ENCODE results near the gene FPGS.
"Not testable (repeated sequence)": the region's sequence is repeated elsewhere in the genome, so short reads cannot be mapped to it uniquely, and the experiment has no call there.

Gene FPGS

GRCh38 chr9:127835991-127836516 is 33.4 kb downstream of the FPGS start:
- DNase-seq, result peak in 2 of 51 donors; percentile 9 to 20

GRCh38 chr9:127836561-127836960 is 33.9 kb downstream of the FPGS start:
- not testable (repeated sequence) for DNase-seq

DNA sequence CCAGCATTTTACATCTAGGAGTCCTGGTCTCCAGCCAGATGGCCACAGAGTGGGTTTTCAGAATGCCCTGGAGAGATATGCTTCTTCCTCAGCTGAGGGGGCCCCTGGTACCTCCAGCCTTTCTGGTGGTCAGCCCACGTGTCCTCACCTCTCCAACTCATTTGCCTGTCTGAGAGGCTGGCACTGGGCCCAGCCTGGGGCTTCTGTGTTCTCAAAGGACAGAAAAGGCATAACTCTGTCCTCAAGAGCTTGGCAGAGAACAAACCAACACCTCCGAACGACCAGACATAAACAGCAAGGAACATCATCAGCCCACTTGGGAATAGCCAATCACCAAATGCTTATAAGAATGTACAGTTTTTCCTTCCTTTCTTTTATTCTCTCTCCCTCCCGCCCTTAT is 34.7 kb downstream of the FPGS start:
- DNase-seq, result no peak

DNA sequence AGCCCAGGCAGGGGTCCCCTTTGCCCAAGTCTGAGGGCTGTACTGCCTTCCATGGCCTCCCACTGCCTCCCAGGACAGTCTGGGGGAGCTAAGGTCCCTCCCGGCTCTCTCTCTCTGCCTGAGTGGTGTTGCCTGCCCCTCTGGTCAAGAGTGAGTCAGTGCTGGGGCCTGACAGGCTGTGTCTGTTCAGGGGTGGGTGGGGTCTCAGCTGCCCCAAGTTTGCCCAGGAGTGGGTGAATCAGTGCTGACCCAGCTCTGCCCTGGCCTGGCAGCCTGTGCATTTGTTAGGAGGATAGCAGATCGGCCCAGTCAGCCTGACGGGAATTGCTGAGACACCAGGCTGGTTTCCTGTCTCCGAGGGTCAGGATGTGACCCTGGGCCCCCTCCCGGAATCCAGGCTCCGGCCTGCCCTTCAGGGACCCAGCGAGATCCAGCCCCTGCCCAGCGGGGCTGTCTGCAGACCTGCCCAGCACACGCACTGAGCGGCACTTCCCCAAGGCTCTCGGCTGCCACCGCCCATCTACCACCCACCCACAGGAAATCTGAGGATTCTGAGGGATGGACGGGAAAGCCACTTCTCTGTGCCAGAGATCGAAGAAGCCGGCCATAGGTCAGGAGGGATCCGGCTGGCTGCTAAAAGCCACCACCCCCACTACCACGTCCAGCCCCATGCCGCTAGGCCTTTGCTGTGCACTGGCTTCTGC is 35.8 kb downstream of the FPGS start:
- DNase-seq, result peak in 3 of 51 donors; percentile 15 to 55 (median 31)

GRCh38 chr9:127841087-127841835 is 38.6 kb downstream of the FPGS start:
- no peak for DNase-seq

DNA sequence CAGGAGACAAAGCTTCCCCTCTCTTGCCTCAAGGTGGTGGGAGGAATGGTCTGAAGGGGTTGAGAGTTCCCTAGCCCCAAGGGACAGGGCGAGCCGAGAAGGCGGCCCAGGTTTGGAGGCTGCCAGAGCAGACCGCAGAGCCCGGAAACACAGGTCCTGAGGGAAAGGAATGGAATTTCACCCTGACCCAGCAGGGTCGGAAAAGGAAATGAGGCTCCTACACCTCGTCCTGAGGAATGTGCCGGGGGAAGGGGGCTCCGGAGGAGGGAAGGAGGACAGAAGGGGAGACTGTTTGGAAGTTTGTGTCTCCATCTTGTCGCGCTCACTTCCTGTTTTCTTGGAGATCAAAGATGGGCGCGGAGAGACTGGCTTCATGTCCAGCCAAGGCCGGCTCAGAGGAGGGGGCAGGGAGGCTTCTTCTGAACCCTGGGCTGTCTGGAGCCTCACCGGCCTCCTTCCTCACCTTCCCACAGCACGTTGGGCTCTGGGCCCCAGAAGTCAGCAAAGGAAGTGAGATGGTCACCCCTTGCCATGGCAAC is 42.2 kb downstream of the FPGS start:
- no peak for DNase-seq

GRCh38 chr9:127845619-127846018 is 42.9 kb downstream of the FPGS start:
- DNase-seq, result not testable (repeated sequence)

GRCh38 chr9:127846443-127847177 is 43.9 kb downstream of the FPGS start:
- no peak for DNase-seq

GRCh38 chr9:127847178-127847510 is 44.5 kb downstream of the FPGS start:
- DNase-seq, result no peak

- no peak for DNase-seq
Measured at GRCh38 chr9:127847833-127848755, 45.4 kb downstream of the FPGS start.

DNA sequence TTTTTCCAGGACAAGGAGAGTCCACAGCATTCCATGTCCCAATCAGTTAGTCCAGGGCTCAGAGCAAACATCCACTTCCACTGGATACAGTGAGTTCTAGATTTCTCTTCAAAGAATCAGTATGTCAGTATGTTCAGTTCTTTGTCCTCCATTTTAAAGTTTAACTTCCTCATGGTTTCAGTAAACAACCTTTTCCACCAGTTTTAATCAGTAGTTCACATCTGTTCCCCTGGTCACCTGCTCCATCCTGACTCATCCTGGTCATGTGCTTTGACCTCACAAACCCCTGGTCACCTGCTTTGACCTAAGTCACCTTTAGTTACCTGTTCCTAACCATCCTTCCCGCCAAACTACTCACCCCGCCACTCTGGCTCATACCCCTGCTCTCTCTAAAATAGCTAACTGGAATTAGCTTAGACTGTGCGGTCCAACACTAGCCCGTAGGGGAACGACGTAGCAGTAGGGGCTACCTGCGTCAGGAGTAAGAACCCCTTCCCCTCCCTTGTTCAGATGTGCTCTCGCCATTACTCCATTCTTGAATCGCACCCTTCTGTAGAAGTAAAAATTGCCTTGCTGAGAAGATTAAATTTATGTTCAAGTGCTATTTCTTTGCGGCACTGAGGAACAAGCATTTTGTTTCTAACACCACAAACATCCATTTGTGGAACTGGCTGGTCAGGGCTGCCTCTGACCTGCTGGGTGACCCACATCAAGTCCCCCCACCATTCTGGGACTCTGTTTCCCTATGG is 46.2 kb downstream of the FPGS start:
- DNase-seq, result no peak

DNA sequence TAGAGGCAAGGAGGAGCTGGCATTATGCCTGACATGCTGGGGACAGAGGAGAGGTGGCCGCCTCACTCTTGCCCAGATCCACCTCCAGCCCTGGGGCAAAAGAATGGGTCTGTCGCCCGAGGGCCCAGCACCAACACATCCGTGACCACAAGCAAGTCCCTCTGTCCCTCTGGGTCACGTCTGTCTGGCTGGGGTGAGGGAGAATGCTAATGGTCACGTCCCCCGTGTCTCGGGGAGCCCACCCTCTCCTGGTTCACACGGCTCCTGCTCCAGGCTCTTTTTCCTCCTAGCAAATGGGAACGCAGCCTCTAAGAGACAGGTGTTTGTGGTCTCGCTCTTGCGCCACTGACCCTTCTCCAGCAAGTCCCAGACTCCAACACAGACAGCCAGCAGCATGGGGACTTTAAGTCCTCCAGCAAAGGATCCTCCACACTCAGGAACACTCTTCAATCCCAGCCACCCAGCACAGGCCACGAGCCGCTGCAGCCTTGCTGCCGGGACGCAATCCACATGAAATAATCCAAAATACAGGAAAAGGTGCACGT is 47.7 kb downstream of the FPGS start:
- DNase-seq, result no peak

DNA sequence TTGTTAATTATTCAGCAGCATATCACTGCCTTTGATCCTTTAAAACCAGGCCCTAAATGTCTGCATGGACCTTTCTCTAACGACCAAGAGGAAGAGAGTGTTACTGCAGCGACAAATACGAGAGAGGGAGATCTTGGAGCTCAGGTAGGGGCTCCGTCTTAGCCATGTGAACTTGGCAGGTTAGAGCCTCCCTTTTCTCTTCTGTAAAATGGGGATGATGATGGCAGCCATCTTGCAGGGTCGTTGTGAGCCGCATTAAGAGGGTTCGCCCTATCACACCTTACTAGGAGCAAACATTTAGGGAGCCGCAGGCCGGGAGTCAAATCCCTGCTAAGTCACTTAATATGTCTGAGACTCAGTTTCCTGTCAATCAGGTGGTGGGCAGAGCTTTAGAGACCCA is 50.1 kb downstream of the FPGS start:
- DNase-seq, result no peak

GRCh38 chr9:127853312-127854183 is 50.9 kb downstream of the FPGS start:
- no peak for DNase-seq

DNA sequence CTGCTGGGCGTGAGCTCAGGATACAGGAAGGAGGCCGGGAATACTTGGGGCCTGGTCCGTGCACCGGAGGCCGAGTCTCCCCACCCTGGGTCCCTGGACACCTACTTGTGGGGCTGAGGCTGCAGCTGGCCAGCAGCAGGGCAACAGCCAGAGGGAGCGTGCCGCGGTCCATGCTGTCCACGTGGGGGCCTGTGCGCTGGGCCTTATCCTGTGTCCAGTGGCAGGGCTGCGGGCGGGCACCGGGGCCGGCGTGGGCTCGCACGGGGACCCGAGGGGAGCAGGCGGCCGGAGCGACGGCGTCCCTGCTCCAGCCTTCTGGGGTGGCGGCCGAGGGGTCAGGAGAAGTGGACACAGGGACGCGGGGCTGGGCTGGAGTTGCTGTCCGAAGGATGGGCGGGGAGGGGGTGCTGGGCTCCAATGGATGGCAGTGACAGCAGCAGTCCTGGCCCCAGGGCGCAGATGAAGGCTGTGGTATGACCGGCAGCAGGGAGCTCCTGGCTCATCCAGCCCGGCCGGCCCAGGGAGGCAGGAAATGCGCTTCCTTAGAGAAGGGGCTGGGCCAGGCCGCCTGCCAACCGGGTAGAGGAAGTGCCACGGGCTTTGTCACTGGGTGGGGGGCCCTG is 51.6 kb downstream of the FPGS start, which contains the start of gene ENG:
ENG (minus strand) TSS at position 475 of the 623 bp plus-strand sequence; CDS start at position 172, 303 bp downstream.
- DNase-seq, result peak in 15 of 51 donors; percentile 7 to 39 (median 24)

DNA sequence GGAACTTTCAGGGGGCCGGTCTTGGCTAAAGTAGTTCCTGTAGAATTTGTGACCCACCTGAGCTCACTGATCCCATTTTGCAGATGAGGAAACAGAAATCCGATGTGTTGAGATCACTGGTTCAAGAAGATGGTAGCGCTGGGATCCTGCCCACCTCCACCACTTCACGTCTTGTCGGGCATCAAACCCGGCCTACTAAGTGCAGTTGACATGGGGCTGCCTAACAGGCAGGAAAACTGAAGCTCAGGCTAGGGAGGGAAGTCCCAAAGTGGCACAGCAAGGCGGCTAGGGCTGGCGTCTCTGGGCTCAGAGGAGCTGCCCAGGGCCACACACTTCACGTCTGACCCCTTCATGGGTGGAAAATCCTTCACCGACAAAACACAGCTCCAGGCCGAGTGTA is 52.3 kb downstream of the FPGS start:
- no peak for DNase-seq

- DNase-seq, result no peak
Measured at GRCh38 chr9:127855522-127855921, 52.8 kb downstream of the FPGS start.

DNA sequence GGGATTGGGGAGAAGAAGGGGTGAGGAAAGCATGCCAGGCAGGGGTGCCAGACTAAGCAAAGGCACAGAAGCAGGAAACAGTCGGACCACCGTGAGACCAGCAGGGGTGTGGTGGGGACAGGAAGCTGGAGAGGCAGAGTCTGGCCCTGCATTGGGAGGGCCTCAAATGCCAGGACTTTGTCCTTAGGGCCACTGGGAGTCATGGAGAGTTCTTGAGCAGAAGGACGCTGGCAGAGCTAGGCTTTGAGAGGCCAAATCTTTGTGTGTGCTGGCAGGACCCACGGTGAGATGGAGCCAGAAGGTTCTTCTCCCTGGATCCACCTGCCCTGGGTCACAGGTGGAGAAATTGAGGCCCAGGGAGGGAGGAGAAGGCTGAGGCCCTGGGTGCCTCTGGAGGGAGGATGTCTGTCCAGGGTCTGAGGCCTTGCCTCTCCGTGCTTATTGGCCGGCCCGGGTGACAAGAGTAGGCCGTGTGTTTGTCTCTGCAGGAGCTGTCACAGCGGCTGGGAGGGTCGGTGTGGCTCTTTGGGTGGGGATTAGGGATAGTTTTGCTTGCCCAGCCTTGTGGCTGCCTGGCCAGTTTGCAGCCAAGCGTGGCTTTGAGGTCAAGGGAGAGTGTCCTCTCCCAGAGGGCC is 53.5 kb downstream of the FPGS start:
- no peak for DNase-seq
